Left ventricle myocardium superior (tissue), 1 donor: Measurements from ENCODE around the gene LARGE1. TPM values are rescaled to one million over a fixed set of nuclear protein-coding genes. Genes with fewer than 3 reads are reported as not detected.

Experiments used
- ATAC-seq: fragments of 200-7000 bp; cut with Tn5 transposase; one replicate; pipeline ENCODE4 v1.9.1; 2020; ENCODE audit warnings: mild to moderate bottlenecking, moderate library complexity
- DNase-seq: peaks from one replicate; pipeline ENCODE4 v3.0.0-alpha.2; 2020
- intact Hi-C: fragments of 100-400 bp; cut with micrococcal nuclease; formaldehyde crosslinking; loops from one replicate; pipeline ENCODE4 v1.11.0; 2022
- total RNA-seq: library from RNA; stranded (reverse); fragmentation: NEBNext Ultra II Directional; extraction: Animal tissue kit (Norgen Biotek cat#: 25700); gene quantifications from one replicate; pipeline ENCODE4 v1.2.1, GENCODE V29; 2021
- donor health status: DM: no; HTN: yes; CAD: no; lungs with severe emphysema.

LARGE1 gene
- total RNA-seq, 1 donor from 2014 or later = 147 TPM

DNA sequence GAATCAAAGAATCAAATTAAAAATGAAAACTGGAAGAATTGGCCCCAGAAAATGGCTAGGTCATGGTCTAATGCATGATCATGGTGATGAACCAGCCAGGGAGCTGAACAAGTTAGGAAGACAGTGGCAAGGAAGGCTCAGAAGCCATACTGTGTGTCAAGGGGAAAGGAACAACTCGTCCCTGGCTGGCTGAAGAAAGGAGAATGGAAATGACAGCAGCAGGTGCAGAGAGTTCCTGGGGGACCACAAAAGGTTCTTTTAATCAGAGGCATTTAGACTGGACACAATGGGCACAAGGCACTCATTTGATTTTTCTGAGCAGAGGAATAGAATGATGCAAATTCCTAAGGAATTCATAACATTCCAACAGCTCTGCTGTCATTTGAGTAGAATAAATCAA, 209.9 kb downstream of the LARGE1 start:
- intact Hi-C loops = no loop called here
- no peak for DNase-seq
- no peak for ATAC-seq

DNA sequence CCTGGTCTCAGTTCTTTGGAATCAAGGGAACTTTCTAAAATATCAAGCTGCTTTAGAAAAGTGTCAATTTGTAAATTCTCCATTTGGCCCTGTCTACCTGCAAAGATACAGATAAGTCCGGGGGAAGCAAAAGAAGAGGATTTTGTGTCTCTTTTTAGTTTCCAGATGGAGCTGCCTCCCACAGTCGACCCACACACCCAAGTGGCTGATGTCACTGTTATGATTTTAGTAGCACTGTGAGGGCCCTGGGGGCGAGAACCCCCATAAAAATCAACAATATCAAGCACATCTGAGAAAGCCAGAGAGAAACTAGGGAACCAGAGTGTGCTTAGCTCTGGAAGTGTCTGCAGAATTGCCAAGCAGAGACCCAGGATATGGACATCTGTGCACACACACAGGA, 212.7 kb downstream of the LARGE1 start:
- DNase-seq (no peak), ATAC-seq (no peak)
- intact Hi-C loops = no loop called here

DNA sequence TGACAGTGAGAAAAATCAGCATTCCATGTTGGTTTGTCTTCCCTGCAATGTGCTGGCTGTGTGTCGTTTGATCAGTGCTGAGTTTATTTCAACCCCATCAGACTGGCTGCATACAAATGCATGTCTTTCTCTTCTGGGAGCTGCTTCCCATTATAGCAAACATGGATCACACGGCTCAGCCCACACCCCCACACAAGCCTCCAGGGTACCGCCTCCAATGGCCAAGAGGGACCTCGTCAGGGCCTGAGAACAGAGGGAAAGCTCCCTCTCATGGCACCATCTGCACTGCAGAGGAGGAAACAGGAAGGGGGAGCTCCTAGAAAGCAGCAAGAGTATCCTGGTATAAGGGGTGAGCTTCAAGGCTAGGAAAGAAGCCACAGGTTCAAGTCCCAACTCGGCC, 214.2 kb downstream of the LARGE1 start:
- intact Hi-C loops = no loop called here
- ATAC-seq (peak; percentile 58), DNase-seq (no peak)

DNA sequence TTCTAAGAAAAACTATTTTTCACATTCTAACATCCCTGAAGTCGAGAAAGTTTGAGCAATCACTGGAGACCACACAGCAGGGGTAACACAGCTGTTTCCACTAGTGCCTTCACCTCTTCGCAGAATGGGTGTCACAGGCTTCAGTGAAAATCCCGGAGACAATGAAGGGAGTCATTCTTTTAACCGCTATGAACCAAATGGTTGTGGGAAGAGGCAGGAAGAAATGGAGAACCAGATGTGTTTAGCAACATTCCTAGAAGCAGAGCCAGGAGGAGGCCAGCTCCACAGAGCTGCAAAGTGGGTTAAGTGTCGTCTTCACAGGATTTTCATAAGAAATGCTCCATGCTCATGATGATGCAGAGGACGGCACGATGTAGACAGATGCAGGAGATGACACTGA, 221.1 kb downstream of the LARGE1 start:
- intact Hi-C loops = no loop called here
- DNase-seq = no peak
- no peak for ATAC-seq

DNA sequence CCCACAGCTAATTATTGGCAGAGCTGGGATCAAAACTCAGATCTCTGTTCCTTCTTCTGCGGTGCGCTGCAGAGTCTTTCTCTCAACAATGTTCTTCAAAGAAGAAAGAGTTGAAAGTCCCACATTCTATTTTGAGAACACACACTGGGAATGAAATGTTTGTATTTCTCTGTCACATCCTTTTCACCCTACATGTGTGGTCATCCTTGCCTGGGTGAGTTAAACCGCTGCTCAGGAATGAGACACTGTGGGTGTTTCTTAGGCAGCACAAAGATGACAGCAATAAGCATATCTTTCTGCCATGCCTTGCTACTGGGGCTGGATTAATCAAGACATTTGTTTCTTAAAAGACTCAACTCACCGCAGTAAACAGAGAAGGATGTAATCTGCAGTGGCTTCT, 222.6 kb downstream of the LARGE1 start:
- ATAC-seq (no peak), DNase-seq (no peak)
- intact Hi-C loops = no loop called here

DNA sequence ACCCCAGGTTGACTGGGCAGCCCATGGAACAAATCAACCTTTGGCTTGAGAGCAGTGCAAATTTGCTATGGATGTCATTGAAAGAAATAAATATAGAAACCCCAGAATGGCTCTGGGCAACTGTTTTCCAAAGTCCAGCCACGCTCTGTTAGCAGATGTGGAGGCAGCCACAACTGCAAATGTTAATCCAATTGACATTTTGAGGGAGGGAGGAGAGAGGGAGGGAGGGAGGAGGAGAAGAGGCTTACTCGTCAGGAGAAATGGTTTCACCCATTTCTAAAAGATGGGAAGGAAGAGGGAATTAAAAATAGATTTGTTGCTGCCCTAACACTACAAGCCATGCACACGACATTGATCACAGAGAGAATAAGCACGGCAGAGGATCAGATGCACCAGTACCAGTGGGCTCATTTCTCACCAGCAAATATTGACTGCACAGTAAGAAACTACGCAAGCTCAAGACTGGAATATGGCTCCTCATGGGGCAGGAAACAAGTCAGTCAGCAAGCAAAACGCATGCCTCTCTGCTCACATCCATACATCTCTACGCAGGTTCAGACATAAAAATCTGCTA, 229.1 kb downstream of the LARGE1 start:
- ATAC-seq = no peak
- DNase-seq = no peak
- intact Hi-C loops = no loop called here

DNA sequence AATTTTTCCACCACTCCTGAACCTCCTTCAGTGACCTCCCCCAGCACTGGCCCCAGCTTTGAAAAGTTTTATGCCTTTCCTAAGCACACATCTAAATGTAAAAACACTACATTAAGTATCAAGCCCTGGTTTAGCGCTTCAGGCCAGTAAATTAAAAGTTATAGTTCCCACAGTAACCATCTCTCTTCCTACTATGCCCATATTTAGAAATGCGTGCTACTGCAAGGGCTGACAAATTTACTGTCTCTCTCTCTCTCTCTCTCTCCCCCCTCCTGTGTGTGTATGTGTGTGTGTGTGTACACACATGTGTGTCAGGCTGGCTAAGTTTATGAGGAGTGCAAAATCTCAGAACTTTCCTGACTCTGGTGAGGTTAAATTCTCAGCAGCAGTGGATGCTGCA, 231.4 kb downstream of the LARGE1 start:
- DNase-seq (no peak), ATAC-seq (no peak)
- intact Hi-C loops = no loop called here

DNA sequence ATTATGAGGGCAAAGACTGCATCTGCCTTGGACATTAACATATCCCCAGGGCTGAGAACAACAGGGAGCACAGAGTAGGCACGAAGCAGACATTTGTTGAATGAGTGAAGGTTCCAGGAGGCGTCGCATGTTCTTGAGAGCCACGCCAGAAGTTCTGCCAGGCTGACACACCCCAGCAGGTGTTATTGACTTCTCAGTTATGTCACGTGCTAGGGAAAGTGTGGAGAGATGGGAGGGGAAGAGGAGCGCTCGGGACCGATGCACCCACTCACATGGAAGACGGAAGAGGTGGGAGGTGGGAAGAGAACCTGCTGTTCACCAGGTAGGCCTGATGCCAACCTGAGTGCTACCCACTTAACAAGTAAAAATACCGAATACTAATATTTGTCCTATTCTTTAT, 232.8 kb downstream of the LARGE1 start:
- DNase-seq (no peak), ATAC-seq (no peak)
- intact Hi-C loops = no loop called here

DNA sequence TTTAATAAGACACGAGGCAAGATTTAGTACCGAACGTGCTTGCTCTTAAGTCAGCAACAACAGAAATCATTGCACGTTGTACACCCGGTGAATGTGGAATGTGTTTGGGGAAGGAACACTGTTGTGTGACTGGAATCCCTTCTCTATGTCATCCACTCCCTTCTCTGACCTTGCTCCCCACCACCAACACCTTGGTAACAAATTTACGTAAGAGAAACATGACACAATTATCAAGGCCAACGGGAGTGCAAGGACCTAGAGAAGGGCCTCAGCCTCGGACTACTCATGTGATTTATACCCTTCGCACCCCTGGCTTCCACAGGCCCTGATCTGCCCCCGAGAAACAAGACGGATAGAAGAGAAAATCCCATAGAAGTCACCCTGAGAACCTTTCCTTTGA, 236.2 kb downstream of the LARGE1 start:
- DNase-seq = no peak
- intact Hi-C loops = no loop called here
- ATAC-seq = peak; percentile 66

DNA sequence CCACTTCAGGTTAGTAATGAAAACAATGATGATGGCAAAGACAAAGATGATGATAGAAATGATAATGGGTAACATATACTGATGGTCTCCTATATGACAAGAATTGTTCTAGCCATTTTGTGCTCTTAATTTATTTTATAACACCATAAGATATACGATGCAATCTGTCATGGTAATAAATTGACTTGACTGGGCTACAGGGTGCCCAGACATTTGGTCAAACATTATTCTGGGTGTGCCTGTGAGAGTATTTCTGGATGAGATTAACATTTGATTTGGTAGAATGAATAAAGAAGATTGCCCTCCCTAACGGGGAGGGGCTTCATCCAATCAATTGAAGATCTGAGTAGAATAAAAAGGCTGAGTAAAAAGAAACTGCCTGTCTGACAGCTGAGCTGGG, 237.3 kb downstream of the LARGE1 start:
- no peak for DNase-seq
- intact Hi-C loops = no loop called here
- no peak for ATAC-seq

DNA sequence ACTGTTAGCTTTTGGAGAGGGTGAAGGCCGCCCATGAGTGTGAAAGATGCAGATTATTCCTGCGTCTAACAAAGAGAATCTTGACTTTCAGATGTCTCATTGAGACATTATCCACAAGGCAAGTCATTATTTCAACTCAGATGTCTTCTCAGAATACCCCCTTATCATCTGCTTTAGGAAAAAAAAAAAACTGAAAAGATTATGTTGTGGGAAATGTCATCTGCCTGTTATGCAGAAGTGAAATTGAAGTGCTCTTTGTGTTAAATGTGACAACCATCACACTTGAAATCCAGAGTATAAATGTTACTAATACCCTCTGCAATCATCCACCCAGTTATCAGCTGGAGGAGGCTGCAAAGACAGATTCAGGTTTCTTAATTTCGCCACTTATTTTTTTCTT, 239.6 kb downstream of the LARGE1 start:
- intact Hi-C loops = no loop called here
- DNase-seq (no peak), ATAC-seq (no peak)

DNA sequence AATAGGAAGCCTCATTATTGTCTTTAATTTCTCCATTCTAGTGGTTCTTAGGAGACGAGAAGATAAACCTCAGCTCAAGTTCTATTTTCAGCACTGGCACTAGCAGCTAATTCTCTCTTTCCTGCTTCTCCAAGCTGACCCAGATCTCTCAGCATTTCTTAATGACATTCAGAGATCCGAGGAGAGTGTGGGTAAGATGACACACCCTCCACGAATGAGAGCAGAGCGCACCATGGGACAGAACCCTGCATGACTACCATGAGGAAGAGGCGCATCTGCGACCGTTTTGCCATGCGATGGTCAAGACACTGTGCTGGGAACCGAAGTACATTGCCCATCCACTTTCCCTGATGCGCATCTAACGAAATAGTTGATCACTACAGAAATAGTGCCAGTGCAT, 241.8 kb downstream of the LARGE1 start:
- DNase-seq (no peak), ATAC-seq (peak; percentile 11)
- intact Hi-C loops = no loop called here

DNA sequence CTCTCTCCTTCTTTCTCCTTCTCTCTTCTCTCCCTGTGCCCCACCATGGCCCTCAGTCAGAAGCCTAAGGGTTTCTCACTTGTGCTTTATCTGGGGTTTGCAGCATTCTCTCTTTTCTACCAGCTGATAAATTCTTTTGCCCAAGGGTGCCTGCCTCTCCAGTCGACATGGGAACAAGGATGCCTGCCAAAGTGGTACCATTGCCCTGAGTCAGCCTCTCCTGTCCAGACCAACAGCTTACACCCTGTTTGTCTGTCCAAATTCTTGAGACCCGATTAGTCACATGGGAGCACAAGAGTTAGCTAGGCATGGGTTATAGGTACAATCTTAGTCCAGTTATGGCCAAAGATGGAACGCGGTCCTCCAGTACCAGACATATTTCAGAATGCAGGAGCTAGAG, 242.7 kb downstream of the LARGE1 start:
- no peak for DNase-seq
- peak; percentile 81 for ATAC-seq
- intact Hi-C loops = no loop called here

DNA sequence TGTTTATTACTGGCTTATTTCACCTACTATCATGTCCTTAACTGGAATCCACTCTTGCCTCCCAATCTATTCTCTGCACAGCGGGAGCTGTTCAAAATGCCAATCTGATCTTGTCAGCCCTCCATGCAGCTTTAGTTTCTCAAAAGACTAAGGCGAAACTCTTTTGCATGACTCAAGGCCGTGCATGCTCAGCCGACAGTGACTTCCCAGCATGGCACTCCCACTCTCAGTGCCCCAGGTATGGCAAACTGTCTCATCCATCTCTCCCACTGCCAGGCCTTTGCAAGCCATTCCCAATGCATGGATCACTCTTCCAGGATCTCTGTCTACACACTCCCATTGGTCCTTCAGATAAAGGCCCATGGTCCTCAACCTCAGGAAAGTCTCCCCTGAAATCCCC, 245.9 kb downstream of the LARGE1 start:
- intact Hi-C loops = no loop called here
- no peak for ATAC-seq
- DNase-seq = no peak

DNA sequence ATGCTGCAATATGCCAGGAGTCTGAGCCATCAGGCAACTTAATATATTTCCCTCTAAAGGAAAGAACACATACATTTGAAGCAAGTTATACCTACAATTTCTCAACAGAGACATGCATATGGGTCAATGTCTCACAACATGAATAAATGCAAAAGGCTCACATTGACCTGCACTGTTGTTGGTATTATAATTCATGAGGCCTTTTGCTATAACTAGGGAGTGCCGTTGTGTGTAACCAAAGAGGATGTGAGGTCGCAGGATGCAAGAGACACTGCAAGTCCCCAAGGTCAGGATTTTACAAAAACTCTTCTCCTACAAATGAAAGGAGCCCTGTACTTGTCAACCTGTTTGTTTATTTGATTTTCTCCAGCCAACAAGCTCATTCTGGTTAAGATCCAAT, 250.5 kb downstream of the LARGE1 start:
- ATAC-seq = no peak
- no peak for DNase-seq
- intact Hi-C loops = no loop called here

DNA sequence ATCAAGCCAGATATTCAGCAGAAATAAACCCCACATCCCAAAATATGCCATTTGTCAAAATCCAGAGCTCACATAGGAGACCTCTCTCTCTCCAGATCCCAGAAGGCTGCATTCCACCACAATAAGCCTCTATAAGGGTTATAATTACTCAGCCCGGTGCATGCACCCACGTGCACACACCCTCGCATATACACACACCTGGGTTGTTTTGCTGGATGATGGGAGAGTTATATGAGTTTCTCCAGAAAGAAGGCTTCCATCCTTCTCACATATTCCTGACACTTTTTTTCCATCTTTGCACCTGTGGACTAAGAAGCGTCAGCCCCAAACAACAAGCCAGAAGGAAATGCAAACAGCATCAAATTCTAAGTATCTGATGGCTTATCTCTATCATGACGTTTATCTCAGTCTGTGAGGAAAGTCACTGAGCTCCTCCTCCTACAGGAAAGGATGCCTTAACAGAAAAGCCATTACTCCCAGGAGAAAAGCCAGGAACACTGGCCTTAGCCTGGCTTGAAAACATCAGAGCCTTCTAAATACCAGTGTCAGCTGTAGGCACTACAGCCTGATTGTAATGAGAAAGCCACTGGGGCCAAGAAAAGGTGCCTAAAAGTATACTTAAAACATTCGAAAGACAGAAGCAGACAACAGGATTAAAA, 253.2 kb downstream of the LARGE1 start:
- intact Hi-C loops = no loop called here
- ATAC-seq = peak; percentile 41
- DNase-seq = no peak

DNA sequence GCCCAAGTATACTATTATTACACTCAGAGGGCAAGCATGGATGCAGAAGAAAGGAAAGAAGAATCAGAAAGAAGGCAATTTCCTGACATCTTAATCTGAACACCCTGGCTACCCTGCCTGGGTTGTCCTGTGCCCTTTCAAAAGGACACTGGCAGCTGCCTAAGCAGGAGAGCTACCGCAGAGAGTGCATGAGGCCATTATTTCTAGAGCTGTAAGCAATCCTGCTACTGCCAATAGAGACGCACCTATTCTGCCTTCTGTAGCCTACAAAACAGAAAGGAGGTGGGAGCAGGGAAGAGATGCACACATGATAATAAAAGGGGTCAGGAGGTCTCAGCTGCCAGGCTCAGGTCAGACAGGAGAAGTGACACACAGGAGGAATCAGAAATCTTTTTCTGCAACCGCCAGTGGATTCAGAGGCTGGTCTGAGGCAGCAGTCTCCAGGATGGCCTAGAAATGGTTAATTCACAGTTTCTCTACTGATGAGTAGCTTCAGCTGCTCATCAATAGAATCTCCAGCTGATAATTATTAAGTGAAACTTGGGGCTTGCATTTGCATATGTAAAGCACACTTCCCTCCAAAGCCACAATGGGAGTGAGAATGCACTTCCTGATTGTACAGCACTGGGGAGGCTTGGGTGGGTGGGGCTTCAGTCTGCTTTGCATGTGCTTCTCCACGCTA, 253.9 kb downstream of the LARGE1 start:
- intact Hi-C loops = no loop called here
- DNase-seq (no peak), ATAC-seq (peak; percentile 57)

DNA sequence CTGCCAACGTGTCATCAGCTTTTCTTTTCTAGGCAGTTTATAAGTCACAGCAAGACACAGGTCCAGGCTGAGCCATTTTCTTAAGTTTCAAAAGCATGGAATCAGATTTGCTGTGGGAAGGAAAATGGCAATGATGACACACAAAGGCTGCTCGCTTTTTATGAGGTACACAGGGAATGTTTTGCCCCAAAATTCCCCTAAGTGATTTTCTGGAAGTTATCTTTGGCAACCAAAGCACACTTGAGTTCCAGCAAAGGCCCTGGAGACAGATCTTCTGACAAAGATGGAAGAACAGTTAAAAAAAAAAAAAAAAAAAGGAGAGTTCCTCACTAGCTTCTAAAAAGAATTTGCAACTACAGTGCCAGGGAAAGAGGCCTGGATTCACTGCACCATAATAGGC, 260.8 kb downstream of the LARGE1 start:
- DNase-seq (no peak), ATAC-seq (peak; percentile 57)
- intact Hi-C loops = no loop called here

DNA sequence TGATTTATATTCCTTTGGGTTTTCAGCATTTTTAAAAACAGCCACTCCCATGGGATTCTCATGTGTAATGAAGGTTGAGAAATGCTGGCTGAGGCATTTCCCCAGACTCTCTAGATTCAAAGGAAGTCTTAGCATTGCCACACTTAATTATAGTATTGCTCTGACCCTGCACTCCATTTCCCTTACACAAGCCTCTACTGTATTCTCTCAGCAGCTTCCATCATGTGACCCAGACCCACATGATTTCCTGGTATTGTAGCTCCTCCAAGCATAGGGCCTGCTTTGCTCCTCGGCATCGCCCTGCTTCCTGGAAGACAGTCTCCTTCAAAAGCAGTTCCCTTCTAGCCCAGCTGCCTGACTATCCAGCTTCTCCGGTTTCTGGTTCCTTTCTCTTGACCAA, 261.5 kb downstream of the LARGE1 start:
- intact Hi-C loops = no loop called here
- peak; percentile 73 for ATAC-seq
- peak; percentile 45 for DNase-seq

DNA sequence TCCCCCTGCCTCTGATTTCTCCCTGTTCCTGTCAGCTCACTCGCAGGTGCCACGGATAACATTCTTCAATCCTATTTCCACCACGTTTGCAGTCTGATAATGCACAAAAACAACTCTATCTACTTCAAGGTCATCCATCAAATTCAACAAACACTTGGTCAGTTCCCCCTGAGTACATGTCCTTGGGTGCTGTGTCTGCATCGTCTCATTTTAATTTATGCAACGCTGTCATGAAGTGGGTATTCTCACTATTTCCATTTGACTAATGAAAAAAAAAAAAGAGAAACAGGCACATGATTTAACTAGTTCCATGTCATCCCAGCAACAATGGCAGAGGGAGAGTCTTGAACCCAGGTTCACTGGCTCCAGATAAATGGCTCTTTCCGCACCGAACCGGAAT, 262.6 kb downstream of the LARGE1 start:
- DNase-seq (no peak), ATAC-seq (peak; percentile 41)
- intact Hi-C loops = no loop called here
